Progenitor cell of endocrine pancreas (in vitro differentiated cells): ENCODE results near the gene BTN1A1. TPM values are rescaled to one million over a fixed set of nuclear protein-coding genes. Genes with fewer than 3 reads are reported as not detected.

Experiments
- DNase-seq: peaks from one replicate; pipeline ENCODE4 v3.0.0; 2021; ENCODE audit warnings: low spot score; ENCODE audit not compliant: unreplicated experiment
- H3K27ac Mint-ChIP-seq: 2 replicates; pipeline ENCODE4 v1.8.0; 2021; ENCODE audit warnings: mild to moderate bottlenecking, moderate library complexity, mixed read lengths
- H3K27me3 Mint-ChIP-seq: 2 replicates; pipeline ENCODE4 v1.8.0; 2021; ENCODE audit warnings: mixed read lengths
- H3K36me3 Mint-ChIP-seq: 2 replicates; pipeline ENCODE4 v1.8.0; 2022; ENCODE audit warnings: mixed read lengths; ENCODE audit not compliant: insufficient read depth
- H3K4me1 Mint-ChIP-seq: 2 replicates; pipeline ENCODE4 v1.8.0; 2021; ENCODE audit warnings: low read depth, mixed read lengths
- H3K4me3 Mint-ChIP-seq: 2 replicates; pipeline ENCODE4 v1.8.0; 2021; ENCODE audit warnings: low read depth, mild to moderate bottlenecking, moderate library complexity, mixed read lengths
- H3K9me3 Mint-ChIP-seq: 2 replicates; pipeline ENCODE4 v1.8.0; 2021; ENCODE audit warnings: low read depth, mixed read lengths
- total RNA-seq: library from RNA; stranded (reverse); gene quantifications from 2 replicates; pipeline ENCODE4 v1.2.1, GENCODE V29; 2021
- TF ChIP-seq, protein P1 (sequence below): fragments of 200-600 bp; sonication (generic); IDR thresholded peaks from one replicate; pipeline ENCODE4 v1.5.0; 2021; ENCODE audit warnings: antibody characterized with exemption, mild to moderate bottlenecking; ENCODE audit not compliant: unreplicated experiment

Gene BTN1A1
- total RNA-seq, 1 donor from 2014 or later = 1.5 TPM

GRCh38 chr6:26484161-26484560, 15.9 kb upstream of the BTN1A1 start:
- TF ChIP-seq, protein P1, sequence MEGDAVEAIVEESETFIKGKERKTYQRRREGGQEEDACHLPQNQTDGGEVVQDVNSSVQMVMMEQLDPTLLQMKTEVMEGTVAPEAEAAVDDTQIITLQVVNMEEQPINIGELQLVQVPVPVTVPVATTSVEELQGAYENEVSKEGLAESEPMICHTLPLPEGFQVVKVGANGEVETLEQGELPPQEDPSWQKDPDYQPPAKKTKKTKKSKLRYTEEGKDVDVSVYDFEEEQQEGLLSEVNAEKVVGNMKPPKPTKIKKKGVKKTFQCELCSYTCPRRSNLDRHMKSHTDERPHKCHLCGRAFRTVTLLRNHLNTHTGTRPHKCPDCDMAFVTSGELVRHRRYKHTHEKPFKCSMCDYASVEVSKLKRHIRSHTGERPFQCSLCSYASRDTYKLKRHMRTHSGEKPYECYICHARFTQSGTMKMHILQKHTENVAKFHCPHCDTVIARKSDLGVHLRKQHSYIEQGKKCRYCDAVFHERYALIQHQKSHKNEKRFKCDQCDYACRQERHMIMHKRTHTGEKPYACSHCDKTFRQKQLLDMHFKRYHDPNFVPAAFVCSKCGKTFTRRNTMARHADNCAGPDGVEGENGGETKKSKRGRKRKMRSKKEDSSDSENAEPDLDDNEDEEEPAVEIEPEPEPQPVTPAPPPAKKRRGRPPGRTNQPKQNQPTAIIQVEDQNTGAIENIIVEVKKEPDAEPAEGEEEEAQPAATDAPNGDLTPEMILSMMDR = no peak
- no peaks in the 10 kb centered on the region for H3K36me3 Mint-ChIP-seq

GRCh38 chr6:26485112-26485780, 14.9 kb upstream of the BTN1A1 start:
- Mint-ChIP-seq H3K9me3 (peaks cover 3% of the 10 kb centered on the region), H3K4me3 (no peak overlapping the region), H3K36me3 (no peaks in the 10 kb centered on the region), H3K27me3 (no peaks in the 10 kb centered on the region), H3K27ac (no peak overlapping the region), H3K4me1 (peaks cover 7% of the 10 kb centered on the region)
- TF ChIP-seq, protein P1 = no peak
- no peak for DNase-seq

More at GRCh38 chr6:26484161-26484560, 15.9 kb upstream of the BTN1A1 start:
- H3K27ac Mint-ChIP-seq = no peak overlapping the region
- no peaks in the 10 kb centered on the region for H3K27me3 Mint-ChIP-seq
- H3K4me1 Mint-ChIP-seq = no peaks in the 10 kb centered on the region
- no peak for DNase-seq
- H3K9me3 Mint-ChIP-seq = peaks cover 3% of the 10 kb centered on the region
- H3K4me3 Mint-ChIP-seq = no peak overlapping the region

DNA sequence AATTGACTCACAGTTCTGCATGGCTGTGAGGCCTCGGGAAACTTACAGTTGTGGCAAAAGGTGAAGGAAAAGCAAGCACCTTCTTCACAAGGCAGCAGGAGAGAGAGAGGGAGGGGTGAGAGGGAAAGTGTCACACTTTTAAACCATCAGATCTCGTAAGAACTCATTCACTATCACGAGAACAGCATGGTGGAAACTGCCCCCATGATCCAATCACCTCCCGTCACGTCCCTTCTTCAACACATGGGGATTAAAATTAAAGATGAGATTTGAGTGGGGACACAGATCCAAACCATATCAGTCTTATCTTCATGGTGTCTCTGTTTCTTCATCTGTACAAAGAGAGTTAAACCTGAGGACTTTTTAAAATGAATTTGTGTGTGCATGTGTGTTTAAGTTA, 13.7 kb upstream of the BTN1A1 start:
- H3K4me3 Mint-ChIP-seq = no peak overlapping the region
- H3K9me3 Mint-ChIP-seq = peaks cover 3% of the 10 kb centered on the region
- H3K36me3 Mint-ChIP-seq = no peaks in the 10 kb centered on the region
- H3K27me3 Mint-ChIP-seq = no peaks in the 10 kb centered on the region
- TF ChIP-seq, protein P1 = no peak
- H3K4me1 Mint-ChIP-seq = peaks cover 16% of the 10 kb centered on the region
- no peak overlapping the region for H3K27ac Mint-ChIP-seq
- DNase-seq = no peak

DNA sequence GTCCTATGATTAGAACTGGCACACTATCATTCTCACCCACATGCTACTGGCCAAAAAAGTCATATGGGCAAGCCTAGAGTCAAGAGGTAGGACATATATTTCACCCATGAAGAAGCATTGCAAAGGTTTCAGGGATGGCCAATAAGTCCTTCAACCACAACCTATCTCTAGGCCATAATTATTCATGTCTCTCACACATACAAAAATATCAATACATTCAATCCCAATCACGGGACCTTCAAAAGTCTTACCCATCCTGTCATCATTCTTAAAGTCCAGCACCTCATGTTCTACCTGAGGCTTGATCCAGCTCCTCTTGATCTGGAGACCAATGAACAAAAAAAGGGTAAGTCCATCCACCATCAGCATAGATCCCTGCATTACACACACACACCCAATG, 12.6 kb upstream of the BTN1A1 start:
- TF ChIP-seq, protein P1 = no peak
- peaks cover 3% of the 10 kb centered on the region for H3K9me3 Mint-ChIP-seq
- H3K4me3 Mint-ChIP-seq = no peak overlapping the region
- H3K4me1 Mint-ChIP-seq = peaks cover 23% of the 10 kb centered on the region
- no peaks in the 10 kb centered on the region for H3K36me3 Mint-ChIP-seq
- no peak overlapping the region for H3K27ac Mint-ChIP-seq
- no peaks in the 10 kb centered on the region for H3K27me3 Mint-ChIP-seq
- no peak for DNase-seq

- peaks cover 3% of the 10 kb centered on the region for H3K9me3 Mint-ChIP-seq
- H3K27ac Mint-ChIP-seq = no peak overlapping the region
- DNase-seq = no peak
- H3K36me3 Mint-ChIP-seq = no peaks in the 10 kb centered on the region
- no peaks in the 10 kb centered on the region for H3K27me3 Mint-ChIP-seq
- peaks cover 37% of the 10 kb centered on the region for H3K4me1 Mint-ChIP-seq
- no peak overlapping the region for H3K4me3 Mint-ChIP-seq
- TF ChIP-seq, protein P1 = no peak
Observed at GRCh38 chr6:26489996-26490964, 9.8 kb upstream of the BTN1A1 start.
